Lower leg skin (tissue), 4 donors: ENCODE results near the gene CLASP2. TPM values are rescaled to one million over a fixed set of nuclear protein-coding genes. Genes with fewer than 3 reads are reported as not detected.

ENCODE experiments used
- DNase-seq, 2 donors: peaks; one replicate each; pipeline ENCODE4 v3.0.0-alpha.2; 2019; ENCODE audit warnings: low spot score in 2 of 2
- H3K4me3 ChIP-seq: fragments of 200-600 bp; sonication (generic); 2 replicates; pipeline ENCODE4 v1.5.1; 2017; ENCODE audit warnings: mild to moderate bottlenecking, low read depth; ENCODE audit not compliant: poor library complexity, severe bottlenecking
- POLR2A ChIP-seq, 2 donors: fragments of 450-650 bp; IDR thresholded peaks; one replicate each; pipeline ENCODE4 v1.6.1; 2016 to 2017; ENCODE audit warnings: antibody characterized with exemption in 2 of 2, mild to moderate bottlenecking in 1 of 2, moderate library complexity in 1 of 2
- WGBS, 2 donors: methylation state at CpG; one replicate each; pipeline ENCODE4 v1.1.5; 2018; 5-methylcytosine and 5-hydroxymethylcytosine counted together
- intact Hi-C: fragments of 100-400 bp; cut with DNase I; formaldehyde crosslinking; loops from one replicate; pipeline ENCODE4 v1.15.0; 2023; ENCODE audit warnings: low total_unique reads
- total RNA-seq, 4 donors: library from RNA; depleted of rRNA; stranded (reverse); fragments of >200 nt; gene quantifications; one replicate each; pipeline ENCODE4 v1.1.0, GENCODE V29; 2016
- TF ChIP-seq, protein P1 (sequence below), 3 donors: fragments of 450-650 bp; IDR thresholded peaks; one replicate each; pipeline ENCODE4 v1.5.1; 2016; ENCODE audit warnings: antibody characterized with exemption in 3 of 3, mild to moderate bottlenecking in 3 of 3, moderate library complexity in 2 of 3

CLASP2 gene
- total RNA-seq, 4 donors from 2014 or later = 27.2 to 76.8 (median 49.8) TPM

- no peak for TF ChIP-seq POLR2A (IDR thresholded peaks at IDR 0.05)
- TF ChIP-seq, protein P1, sequence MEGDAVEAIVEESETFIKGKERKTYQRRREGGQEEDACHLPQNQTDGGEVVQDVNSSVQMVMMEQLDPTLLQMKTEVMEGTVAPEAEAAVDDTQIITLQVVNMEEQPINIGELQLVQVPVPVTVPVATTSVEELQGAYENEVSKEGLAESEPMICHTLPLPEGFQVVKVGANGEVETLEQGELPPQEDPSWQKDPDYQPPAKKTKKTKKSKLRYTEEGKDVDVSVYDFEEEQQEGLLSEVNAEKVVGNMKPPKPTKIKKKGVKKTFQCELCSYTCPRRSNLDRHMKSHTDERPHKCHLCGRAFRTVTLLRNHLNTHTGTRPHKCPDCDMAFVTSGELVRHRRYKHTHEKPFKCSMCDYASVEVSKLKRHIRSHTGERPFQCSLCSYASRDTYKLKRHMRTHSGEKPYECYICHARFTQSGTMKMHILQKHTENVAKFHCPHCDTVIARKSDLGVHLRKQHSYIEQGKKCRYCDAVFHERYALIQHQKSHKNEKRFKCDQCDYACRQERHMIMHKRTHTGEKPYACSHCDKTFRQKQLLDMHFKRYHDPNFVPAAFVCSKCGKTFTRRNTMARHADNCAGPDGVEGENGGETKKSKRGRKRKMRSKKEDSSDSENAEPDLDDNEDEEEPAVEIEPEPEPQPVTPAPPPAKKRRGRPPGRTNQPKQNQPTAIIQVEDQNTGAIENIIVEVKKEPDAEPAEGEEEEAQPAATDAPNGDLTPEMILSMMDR (IDR thresholded peaks at IDR 0.05) = no peak
Observed at GRCh38 chr3:33577588-33577987, 140.5 kb downstream of the CLASP2 start.

GRCh38 chr3:33577173-33577572 lies 140.9 kb downstream of the CLASP2 start:
- intact Hi-C loops = no loop called here
- no peak for DNase-seq
- 89 to 91% methylated on average over 3 of the region's 3 CpGs for WGBS, 2 donors
- no peak for TF ChIP-seq POLR2A (IDR thresholded peaks at IDR 0.05)
- TF ChIP-seq, protein P1 (IDR thresholded peaks at IDR 0.05) = no peak
- no peak overlapping the region for H3K4me3 ChIP-seq

More at GRCh38 chr3:33577588-33577987, 140.5 kb downstream of the CLASP2 start:
- 88 to 89% methylated on average over 1 of the region's 1 CpG for WGBS, 2 donors
- DNase-seq = no peak
- no peak overlapping the region for H3K4me3 ChIP-seq
- intact Hi-C loops = no loop called here

DNA sequence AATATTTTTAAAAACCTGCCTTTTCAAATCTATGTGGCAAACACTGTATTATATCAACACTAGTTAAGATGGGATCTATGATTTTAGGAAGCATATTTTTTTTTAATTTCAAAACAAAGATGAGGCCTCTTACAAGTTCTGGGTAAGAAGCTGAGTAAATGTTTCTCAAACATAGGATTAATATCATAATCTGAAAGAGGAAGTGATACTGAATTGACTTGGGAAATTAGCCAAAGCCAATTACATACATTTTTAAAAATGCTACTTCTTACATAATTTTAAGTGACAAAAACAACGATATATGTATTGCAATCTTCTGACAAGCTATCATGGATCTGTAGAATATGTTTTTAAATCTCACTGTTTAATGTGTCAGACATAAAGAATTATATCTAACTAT lies 142.7 kb downstream of the CLASP2 start:
- DNase-seq = no peak

DNA sequence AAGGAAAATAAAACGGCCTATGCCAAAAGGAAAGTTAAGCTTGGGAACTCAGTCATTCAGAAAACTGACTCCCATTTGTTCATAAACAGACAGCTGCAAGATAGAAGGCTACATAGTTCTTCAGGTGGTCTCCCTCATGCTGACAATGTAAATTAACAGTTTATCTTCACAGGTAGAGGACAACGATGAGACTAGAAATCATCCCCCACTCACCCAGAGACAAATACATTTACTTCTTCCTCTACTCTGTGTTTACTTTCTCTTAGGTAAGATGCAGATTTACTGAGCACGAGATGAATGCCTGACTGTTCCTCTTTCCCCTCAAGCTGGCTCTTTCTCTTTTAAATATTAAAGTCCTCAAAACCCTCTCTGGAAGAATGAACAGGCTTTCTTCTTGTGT lies 160.2 kb downstream of the CLASP2 start:
- TF ChIP-seq, protein P1 (IDR thresholded peaks at IDR 0.05) = no peak
- no peak for TF ChIP-seq POLR2A (IDR thresholded peaks at IDR 0.05)
- 55 to 72% methylated on average over 3 of the region's 3 CpGs for WGBS, 2 donors
- no peak overlapping the region for H3K4me3 ChIP-seq
- intact Hi-C loops = no loop called here
- no peak for DNase-seq

More for the DNA sequence above, 142.7 kb downstream of the CLASP2 start:
- no peak overlapping the region for H3K4me3 ChIP-seq
- WGBS, 2 donors = 53 to 73% methylated on average over 1 of the region's 1 CpG
- intact Hi-C loops = no loop called here
- TF ChIP-seq, protein P1 (IDR thresholded peaks at IDR 0.05) = no peak
- no peak for TF ChIP-seq POLR2A (IDR thresholded peaks at IDR 0.05)

GRCh38 chr3:33557279-33557678 lies 160.8 kb downstream of the CLASP2 start:
- WGBS, 2 donors = 96 to 100% methylated on average over 1 of the region's 1 CpG
- no peak for DNase-seq
- TF ChIP-seq POLR2A (IDR thresholded peaks at IDR 0.05) = no peak
- TF ChIP-seq, protein P1 (IDR thresholded peaks at IDR 0.05) = no peak
- intact Hi-C loops = no loop called here
- H3K4me3 ChIP-seq = no peak overlapping the region

GRCh38 chr3:33547101-33547500 lies 171.0 kb downstream of the CLASP2 start:
- no peak for TF ChIP-seq POLR2A (IDR thresholded peaks at IDR 0.05)
- TF ChIP-seq, protein P1 (IDR thresholded peaks at IDR 0.05) = no peak
- WGBS, 2 donors = 86 to 100% methylated on average over 1 of the region's 1 CpG
- intact Hi-C loops = no loop called here
- no peak overlapping the region for H3K4me3 ChIP-seq
- no peak for DNase-seq
